RWPE1 (cell line): ENCODE results near the gene NOS3.

Experiments used
- CTCF ChIA-PET: fragments of 350-600 bp; sonication (Branson Sonifier 250); formaldehyde crosslinking; extraction: SDS; loops from one replicate; lab custom pipeline; 2021; lab: Yijun Ruan, JAX
- POLR2A ChIA-PET: fragments of 400-600 bp; formaldehyde crosslinking; extraction: SDS; loops from one replicate; lab custom pipeline; 2020; ENCODE audit warnings: antibody characterized with exemption; ENCODE audit not compliant: low non-redundant PET; lab: Yijun Ruan, JAX
- DNase-seq: peaks from one replicate; pipeline ENCODE4 v3.0.0; 2012; ENCODE audit warnings: low spot score
- H3K27ac ChIP-seq: fragments of 450-650 bp; 2 replicates; pipeline ENCODE4 v1.5.1; 2017
- CTCF ChIP-seq: fragments of 450-650 bp; conservative IDR thresholded peaks from 2 replicates; pipeline ENCODE4 v1.5.1; 2017; ENCODE audit warnings: low read depth, mild to moderate bottlenecking

NOS3 gene

DNA sequence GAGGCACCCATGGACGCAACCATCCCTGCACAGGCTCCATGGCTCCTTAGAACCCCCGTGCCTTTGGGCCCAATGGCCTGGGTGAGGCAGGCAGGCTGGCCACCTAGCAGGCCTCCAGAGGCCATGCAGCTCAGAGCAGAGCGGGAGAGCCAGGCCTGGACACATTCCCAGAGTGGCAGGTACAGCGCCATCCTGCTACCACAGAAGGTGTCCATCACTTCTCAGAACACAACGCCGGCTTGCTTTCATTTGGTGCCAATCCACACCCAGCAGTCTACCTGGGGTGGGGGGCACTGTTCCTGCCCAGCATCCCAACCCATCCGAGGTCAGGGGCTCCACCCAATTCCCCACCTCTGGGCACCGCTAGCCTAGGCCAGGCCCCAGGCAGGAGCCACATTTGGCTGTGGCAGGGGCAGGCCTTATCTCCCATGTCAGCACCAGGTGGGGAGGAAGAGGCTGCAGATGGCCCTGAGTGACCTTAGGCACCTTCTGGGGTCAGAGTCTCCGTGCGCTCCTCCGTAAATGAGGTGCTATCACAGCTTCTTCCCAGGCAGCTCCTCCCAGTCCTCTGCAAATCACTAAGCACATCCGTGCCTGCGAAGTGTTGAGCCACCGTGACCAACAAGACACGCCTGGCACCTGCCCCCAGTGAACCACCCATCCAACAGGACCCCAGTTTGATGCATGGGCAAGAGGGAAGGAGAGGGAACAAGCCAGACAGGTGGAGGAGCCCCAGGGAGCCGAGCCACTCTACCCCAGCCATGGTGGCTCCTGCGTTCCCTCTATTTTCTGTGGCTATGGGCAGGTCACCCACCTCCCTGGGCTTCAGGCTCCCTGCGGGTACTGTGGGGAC, 26.9 kb upstream of the NOS3 start:
- TF ChIP-seq CTCF = no peak
- ChIA-PET POLR2A (no interaction called here), CTCF (interaction anchor here (0.6 to 1.3 kb wide), 5 partner anchors 8 to 1454 kb away, joined by 3 to 5 read pairs (median 3); no protein-coding TSS in a partner anchor)
- H3K27ac ChIP-seq = no peak overlapping the region
- DNase-seq = no peak

DNA sequence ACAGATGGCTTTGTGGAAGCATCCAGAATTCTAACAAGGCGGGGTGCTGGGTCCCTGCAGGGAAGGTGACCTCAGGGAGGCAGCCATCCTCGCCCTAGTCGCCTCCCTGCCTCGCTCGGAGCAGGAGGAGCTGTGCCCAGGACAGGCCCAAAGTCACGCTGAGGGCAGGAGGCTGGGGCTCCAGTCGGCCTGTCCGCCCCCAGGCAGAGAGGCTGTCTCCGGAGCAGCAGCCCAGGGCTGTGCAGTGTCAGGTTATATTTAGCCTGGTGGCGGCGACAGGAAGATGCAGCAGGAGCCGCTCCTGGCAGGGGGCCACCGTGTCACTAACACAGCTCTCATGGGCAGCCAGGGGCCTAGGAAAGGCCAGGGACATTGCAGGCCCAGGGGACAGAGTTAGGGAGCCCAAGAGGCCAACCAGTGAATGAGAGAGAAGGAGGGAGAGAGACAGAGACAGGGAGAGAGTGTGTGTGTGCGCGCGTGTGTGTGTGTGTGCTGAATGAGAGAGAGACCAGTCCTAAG, 26.2 kb upstream of the NOS3 start:
- POLR2A ChIA-PET = no interaction called here
- TF ChIP-seq CTCF = no peak
- DNase-seq = no peak
- no peak overlapping the region for H3K27ac ChIP-seq
- CTCF ChIA-PET = interaction anchor here (0.7 to 1.0 kb wide), 3 partner anchors 8 to 112 kb away, joined by 3 to 5 read pairs (median 3); no protein-coding TSS in a partner anchor

- DNase-seq = no peak
- ChIA-PET POLR2A (no interaction called here), CTCF (interaction anchor here (0.7 to 0.9 kb wide), 2 partner anchors 112 to 424 kb away, joined by 3 read pairs; no protein-coding TSS in a partner anchor)
- TF ChIP-seq CTCF = no peak
- H3K27ac ChIP-seq = no peak overlapping the region
Observed at GRCh38 chr7:150965273-150965830, 25.5 kb upstream of the NOS3 start.

GRCh38 chr7:150966002-150966401, 24.8 kb upstream of the NOS3 start:
- ChIA-PET POLR2A (no interaction called here), CTCF (no interaction called here)
- TF ChIP-seq CTCF = no peak
- DNase-seq = no peak
- no peak overlapping the region for H3K27ac ChIP-seq

- TF ChIP-seq CTCF = no peak
- ChIA-PET CTCF (no interaction called here), POLR2A (no interaction called here)
- DNase-seq = no peak
- H3K27ac ChIP-seq = no peak overlapping the region
Observed at GRCh38 chr7:150967349-150967748, 23.5 kb upstream of the NOS3 start.

DNA sequence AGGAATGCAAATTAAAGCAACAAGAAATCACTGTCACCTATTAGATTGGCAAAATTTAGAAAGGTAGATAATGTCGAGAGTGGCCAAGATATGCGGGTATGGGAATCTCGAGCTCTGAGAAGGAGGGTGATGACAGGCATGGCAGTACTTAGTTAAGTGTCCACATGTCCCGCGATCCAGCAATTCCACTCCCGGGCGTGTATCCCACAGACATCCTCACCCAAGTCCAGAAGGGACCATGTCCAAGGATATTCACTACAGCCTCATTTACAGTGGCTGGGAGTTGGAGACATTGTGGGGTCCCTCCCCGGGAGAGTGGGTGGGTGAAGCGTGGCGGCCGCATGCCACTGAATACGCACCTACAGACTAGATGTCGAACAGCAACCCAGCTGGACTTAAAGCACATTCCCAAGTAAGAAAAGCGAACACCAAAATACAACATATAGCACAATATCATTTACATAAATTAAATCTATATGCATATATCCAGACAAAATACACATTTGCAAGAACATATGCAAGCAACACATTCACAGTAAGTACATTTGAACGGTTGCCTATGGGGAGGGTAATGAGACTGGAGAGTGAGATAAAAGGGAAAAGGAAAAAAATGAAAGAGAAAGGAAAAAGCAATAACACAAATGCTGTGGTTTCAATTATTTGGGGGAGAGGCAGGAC, 22.6 kb upstream of the NOS3 start:
- ChIA-PET CTCF (no interaction called here), POLR2A (no interaction called here)
- no peak for DNase-seq
- TF ChIP-seq CTCF = no peak
- H3K27ac ChIP-seq = peak overlapping the region; percentile 11; the same call in 1 of the 2 replicates
